Peyer's patch (tissue), 4 donors: ENCODE results near the gene WDR35. TPM values are rescaled to one million over a fixed set of nuclear protein-coding genes. Genes with fewer than 3 reads are reported as not detected.

ENCODE experiments used
- DNase-seq, 3 donors: peaks; one replicate each; pipeline ENCODE4 v3.0.0-alpha.2; 2017 to 2019
- H3K27ac ChIP-seq, 4 donors: fragments of 200-600 bp; sonication (generic); one replicate each; pipeline ENCODE4 v1.5.1; 2016 to 2019
- H3K27me3 ChIP-seq, 2 donors: fragments of 200-600 bp; sonication (generic); one replicate each; pipeline ENCODE4 v1.5.1; 2019
- H3K36me3 ChIP-seq, 3 donors: fragments of 200-600 bp; sonication (generic); one replicate each; pipeline ENCODE4 v1.5.1; 2016 to 2019
- H3K4me1 ChIP-seq, 4 donors: fragments of 200-600 bp; sonication (generic); one replicate each; pipeline ENCODE4 v1.5.1; 2016 to 2019
- H3K4me3 ChIP-seq, 4 donors: fragments of 200-600 bp; sonication (generic); 1 replicate in 3 of 4; 2 replicates in 1 of 4; pipeline ENCODE4 v1.5.1; 2016 to 2019; ENCODE audit warnings: mild to moderate bottlenecking in 1 of 4
- H3K9me3 ChIP-seq, 4 donors: fragments of 200-600 bp; sonication (generic); one replicate each; pipeline ENCODE4 v1.5.1; 2016 to 2019; ENCODE audit warnings: mild to moderate bottlenecking in 1 of 4
- CTCF ChIP-seq, 6 experiments: fragments of 450-650 bp in 4 of 6; fragments of 200-600 bp in 2 of 6; sonication (generic) in 1 of 6; IDR thresholded peaks; one replicate each; pipeline ENCODE4 v1.5.1; 2017 to 2019; ENCODE audit warnings: antibody characterized with exemption in 6 of 6, mild to moderate bottlenecking in 3 of 6, moderate library complexity in 1 of 6
- POLR2A ChIP-seq, 2 donors: fragments of 450-650 bp; IDR thresholded peaks; one replicate each; pipeline ENCODE4 v1.5.1; 2017; ENCODE audit warnings: antibody characterized with exemption in 2 of 2, mild to moderate bottlenecking in 2 of 2, moderate library complexity in 2 of 2
- total RNA-seq, 4 donors: library from RNA; depleted of rRNA; stranded (reverse); fragments of >200 nt; gene quantifications; one replicate each; pipeline ENCODE4 v1.1.0, GENCODE V29; 2016

Gene WDR35
- total RNA-seq, 4 donors from 2014 or later = 3.4 to 4.1 (median 3.8) TPM

DNA sequence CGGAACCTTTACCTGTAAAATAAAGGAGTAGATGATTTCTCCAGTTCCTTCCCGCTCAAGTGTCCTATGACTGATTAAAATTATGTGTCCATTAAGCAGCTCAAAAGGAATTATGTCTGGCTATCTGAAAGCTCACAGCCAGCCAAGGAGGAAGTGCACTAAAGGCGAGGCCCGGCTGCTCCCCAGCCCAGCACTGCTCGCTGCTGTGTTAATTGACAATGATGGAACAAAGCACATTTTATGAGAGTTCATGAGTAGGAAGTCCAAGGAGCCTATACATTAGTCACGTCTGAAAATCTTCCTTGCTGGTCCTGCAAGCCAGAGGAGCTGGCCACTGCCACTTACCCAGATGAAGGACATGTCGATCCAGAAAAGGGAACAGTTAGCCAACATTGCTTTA, 102.4 kb downstream of the WDR35 start:
- Histone ChIP-seq H3K27ac (no peak overlapping the region), H3K36me3 (no peaks in the 10 kb centered on the region), H3K27me3 (no peaks in the 10 kb centered on the region), H3K9me3 (no peaks in the 10 kb centered on the region), H3K4me3 (no peak overlapping the region), H3K4me1 (no peaks in the 10 kb centered on the region)
- no peak for DNase-seq
- TF ChIP-seq POLR2A (IDR thresholded peaks at IDR 0.05) = no peak
- no peak for TF ChIP-seq CTCF (IDR thresholded peaks at IDR 0.05)

- Histone ChIP-seq H3K27me3 (no peaks in the 10 kb centered on the region), H3K4me1 (no peaks in the 10 kb centered on the region), H3K36me3 (no peaks in the 10 kb centered on the region), H3K27ac (no peak overlapping the region), H3K9me3 (no peaks in the 10 kb centered on the region), H3K4me3 (no peak overlapping the region)
- TF ChIP-seq POLR2A (IDR thresholded peaks at IDR 0.05) (no peak), CTCF (IDR thresholded peaks at IDR 0.05) (no peak)
- DNase-seq = no peak
Observed at GRCh38 chr2:19886261-19886660, 103.6 kb downstream of the WDR35 start.

- Histone ChIP-seq H3K36me3 (no peaks in the 10 kb centered on the region), H3K27ac (no peak overlapping the region), H3K9me3 (no peaks in the 10 kb centered on the region), H3K4me1 (no peaks in the 10 kb centered on the region), H3K27me3 (no peaks in the 10 kb centered on the region), H3K4me3 (no peak overlapping the region)
- DNase-seq = no peak
- TF ChIP-seq POLR2A (IDR thresholded peaks at IDR 0.05) (no peak), CTCF (IDR thresholded peaks at IDR 0.05) (no peak)
Observed at GRCh38 chr2:19885791-19886190, 104.1 kb downstream of the WDR35 start.

DNA sequence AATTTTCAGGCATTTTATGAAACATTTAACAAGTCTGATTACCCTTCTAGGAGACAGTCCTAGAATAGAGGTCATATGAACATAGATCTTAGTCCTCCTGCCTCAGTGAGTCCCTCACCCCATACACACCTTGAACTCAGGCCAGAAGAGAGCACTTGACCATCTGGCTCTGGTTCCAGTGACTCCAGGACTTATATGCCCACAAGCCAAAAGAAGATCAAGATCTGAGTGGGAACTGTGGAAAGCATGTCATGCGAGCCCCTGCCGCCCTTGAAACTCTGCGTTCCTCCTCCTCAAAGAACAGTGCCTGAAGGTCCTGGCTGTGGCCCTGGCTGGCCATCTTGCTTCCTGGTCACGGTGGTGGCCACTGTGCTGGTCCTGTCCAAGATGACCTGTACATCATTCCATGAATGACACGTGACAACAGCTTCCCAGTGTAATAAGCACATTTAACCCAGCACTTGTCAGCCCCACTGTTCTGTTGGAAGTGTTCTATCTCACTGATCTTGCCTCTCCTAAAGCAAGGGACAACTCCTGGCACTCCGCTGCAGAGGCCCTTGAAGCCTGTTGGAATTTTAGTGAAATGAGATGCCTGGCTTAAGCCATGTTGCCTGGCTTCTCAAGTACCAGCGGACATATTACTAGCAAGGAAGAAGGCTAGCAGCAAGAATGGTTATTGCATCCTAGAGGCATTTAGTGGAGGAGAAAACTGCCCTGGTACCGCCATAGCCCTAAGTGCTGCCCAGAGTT, 105.8 kb downstream of the WDR35 start:
- H3K4me3 ChIP-seq = no peak overlapping the region
- TF ChIP-seq CTCF (IDR thresholded peaks at IDR 0.05) = no peak
- TF ChIP-seq POLR2A (IDR thresholded peaks at IDR 0.05) = no peak
- no peak overlapping the region for H3K27ac ChIP-seq
- DNase-seq = no peak
- no peaks in the 10 kb centered on the region for H3K27me3 ChIP-seq
- no peaks in the 10 kb centered on the region for H3K36me3 ChIP-seq
- H3K9me3 ChIP-seq = no peaks in the 10 kb centered on the region
- H3K4me1 ChIP-seq = no peaks in the 10 kb centered on the region

- no peak overlapping the region for H3K27ac ChIP-seq
- no peak for DNase-seq
- H3K4me1 ChIP-seq = no peaks in the 10 kb centered on the region
- no peak overlapping the region for H3K4me3 ChIP-seq
- TF ChIP-seq POLR2A (IDR thresholded peaks at IDR 0.05) (no peak), CTCF (IDR thresholded peaks at IDR 0.05) (no peak)
- no peaks in the 10 kb centered on the region for H3K9me3 ChIP-seq
- H3K27me3 ChIP-seq = no peaks in the 10 kb centered on the region
- H3K36me3 ChIP-seq = no peaks in the 10 kb centered on the region
Observed at GRCh38 chr2:19883486-19883885, 106.4 kb downstream of the WDR35 start.
